GM19468 (cell line): Measurements from ENCODE around the gene TMCO2.
"Not testable (repeated sequence)": the region's sequence is repeated elsewhere in the genome, so short reads cannot be mapped to it uniquely, and the experiment has no call there.

ENCODE experiments used
- ATAC-seq: cut with Tn5 transposase; IDR thresholded peaks from one replicate; pipeline ENCODE4 v1.9.1; 2021; ENCODE audit warnings: mild to moderate bottlenecking, moderate library complexity, moderate number of reproducible peaks; ENCODE audit not compliant: unreplicated experiment; ENCODE audit errors: extremely low read depth

TMCO2 gene

DNA sequence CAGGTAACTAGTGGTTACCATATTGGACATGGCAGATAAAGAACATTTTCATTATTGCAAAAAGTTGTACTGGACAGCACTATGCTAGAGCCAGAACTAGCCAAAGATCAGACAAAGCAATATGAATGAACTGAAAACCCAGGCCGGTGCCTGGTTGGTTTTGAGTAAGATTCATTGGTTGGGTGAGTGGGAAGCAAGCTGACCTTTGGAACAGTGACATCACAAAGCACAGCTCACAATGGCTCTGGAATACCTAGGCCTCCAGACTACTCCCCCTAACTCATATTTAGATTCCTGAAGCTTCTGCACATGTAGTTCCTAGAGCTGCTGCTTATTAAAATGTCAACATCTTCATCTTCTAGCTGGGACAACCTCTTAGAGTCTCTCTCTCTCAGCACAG, at the start of gene TMCO2:
TSS of gene TMCO2 (plus strand) at position 283 of the 400 bp plus-strand sequence. CDS start at position 340, 57 bp downstream.
- ATAC-seq = no peak

- ATAC-seq = no peak
These were observed 48.6 kb upstream of the TMCO2 start for GRCh38 chr1:40199126-40199525.

- no peak for ATAC-seq
These were observed 42.9 kb upstream of the TMCO2 start for GRCh38 chr1:40204856-40205255.

- ATAC-seq = no peak
These were observed 37.1 kb upstream of the TMCO2 start for GRCh38 chr1:40210511-40211204.

DNA sequence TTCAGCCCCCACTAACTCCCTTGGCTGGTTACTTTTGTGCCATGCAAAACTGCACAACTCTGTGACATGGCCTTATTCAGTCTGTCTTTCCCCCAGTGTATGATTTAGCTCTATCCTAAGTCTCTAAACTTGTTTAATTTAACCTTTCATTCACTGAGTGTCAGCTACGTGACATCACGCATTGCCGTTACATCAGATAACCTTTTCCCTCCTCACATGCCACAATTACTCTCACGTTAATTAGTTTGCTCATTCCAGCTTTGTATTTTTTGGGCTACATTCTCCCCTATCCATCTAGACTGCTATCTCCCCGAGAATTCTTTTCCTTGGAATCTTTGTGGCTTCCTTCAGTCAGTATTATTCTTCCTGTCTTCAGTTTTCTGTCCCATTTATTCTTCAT, 29.4 kb upstream of the TMCO2 start:
- ATAC-seq = no peak

- ATAC-seq = not testable (repeated sequence)
These were observed 26.2 kb upstream of the TMCO2 start for GRCh38 chr1:40221471-40221905.

- no peak for ATAC-seq
These were observed 25.6 kb upstream of the TMCO2 start for GRCh38 chr1:40221977-40222772.

GRCh38 chr1:40224040-40224439, 23.7 kb upstream of the TMCO2 start:
- no peak for ATAC-seq

DNA sequence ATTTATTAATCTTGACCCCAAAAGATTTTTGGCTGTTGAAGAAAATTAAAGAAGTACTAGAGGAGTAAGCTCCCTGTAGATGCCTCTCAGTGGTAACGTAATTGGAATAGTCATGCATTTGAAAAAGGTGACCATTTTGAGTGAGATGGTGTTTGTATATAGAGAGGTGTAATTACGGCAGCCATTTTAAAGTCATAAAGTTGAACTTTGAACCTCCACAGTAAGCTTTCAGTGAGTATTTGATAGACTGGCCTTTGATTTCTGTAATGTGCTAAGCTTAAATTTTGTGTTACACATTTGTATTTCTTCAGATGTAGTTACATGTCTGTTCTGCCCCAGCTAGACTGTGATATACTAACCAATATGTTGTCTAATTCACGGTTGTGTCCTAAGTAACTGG, 21.5 kb upstream of the TMCO2 start:
- no peak for ATAC-seq

- ATAC-seq = peak; percentile 79
These were observed 15.3 kb upstream of the TMCO2 start for GRCh38 chr1:40232444-40232843.

DNA sequence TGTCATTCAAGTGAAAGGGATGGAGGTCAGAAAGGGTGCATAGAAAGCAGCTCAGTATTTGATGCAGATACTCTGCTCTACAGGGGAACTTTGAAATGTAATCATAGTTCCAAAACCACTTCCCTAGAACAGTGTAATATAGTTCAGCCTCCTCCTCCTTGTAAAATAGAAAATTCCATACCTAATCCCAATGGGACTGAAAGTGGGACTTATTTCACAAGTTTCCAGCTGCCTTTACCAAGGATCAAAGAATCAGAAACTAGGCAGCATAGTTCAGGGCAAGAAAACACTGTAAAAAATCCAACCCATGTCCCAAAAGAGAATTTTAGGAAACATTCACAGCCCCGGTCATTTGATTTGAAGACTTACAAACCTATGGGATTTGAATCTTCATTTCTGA, 8.1 kb upstream of the TMCO2 start:
- no peak for ATAC-seq

- ATAC-seq = no peak
These were observed 7.3 kb upstream of the TMCO2 start for GRCh38 chr1:40240390-40240789.

DNA sequence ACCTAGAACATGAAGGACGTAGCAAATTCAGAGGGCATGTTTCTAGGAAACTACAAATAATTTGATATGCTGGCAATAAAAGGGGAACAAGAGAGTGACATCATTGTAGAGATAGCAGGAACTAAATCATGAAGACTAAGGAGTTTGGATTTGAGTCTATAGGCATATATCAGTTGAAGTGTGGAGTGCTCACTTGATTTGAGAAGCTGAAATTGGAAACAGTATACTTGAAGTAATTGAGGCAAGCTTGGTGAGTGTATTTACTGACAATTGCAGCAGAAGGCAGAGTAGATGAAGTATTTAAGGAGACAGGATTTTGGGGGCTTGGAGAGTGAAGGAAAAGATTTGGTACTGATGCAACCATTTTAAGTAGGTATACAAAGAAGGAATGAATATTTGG, 6.4 kb upstream of the TMCO2 start:
- no peak for ATAC-seq

DNA sequence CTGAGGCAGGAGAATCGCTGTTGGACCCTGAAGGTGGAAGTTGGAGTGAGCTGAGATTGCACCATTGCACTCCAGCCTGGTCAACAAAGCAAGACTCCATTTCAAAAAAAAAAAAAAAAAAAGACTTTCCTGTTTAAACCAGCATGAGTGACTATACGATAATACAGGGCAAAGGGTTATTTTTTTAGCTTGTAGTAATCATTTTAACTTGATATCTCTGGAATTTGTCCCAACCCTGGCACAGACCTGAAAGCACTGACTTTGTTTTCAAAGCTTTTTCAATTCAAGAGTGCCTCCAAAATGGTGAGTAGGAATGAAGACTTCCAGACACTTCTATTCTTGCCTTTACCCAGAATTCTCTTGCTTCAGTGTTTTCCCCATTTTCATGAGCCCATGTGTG, 4.4 kb upstream of the TMCO2 start:
- no peak for ATAC-seq

DNA sequence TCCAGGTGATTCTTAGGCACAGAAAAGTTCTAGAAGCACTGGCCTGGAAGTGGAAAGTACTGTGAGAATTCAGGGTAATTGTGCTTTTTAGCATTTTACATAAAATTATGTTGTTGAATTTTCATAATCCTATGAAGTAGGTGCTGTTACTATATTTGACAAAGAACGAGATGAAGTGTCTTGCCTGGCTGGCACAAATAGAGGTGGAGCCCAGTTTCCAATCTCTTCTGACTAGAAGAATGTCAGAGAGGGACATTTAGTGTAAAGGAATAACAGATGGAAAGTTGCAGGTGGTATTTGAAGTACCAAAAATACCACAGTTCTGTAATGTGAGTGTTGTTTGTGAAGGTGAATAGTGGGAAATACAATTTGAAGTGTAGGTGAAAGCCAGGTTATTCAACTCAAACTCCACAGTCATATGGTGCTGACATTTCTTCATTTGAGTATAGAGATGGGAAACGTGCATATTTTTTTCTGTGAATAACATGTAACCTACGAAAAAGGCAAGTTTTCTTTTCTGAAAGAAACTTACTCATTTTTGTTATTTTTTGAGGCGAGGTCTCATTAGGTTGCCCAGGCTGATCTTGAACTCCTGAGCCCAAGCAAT, 3.5 kb upstream of the TMCO2 start:
- no peak for ATAC-seq

- no peak for ATAC-seq
These were observed 2.1 kb upstream of the TMCO2 start for GRCh38 chr1:40245686-40246085.

GRCh38 chr1:40248412-40248811, 675 bp downstream of the TMCO2 start:
- ATAC-seq = no peak

DNA sequence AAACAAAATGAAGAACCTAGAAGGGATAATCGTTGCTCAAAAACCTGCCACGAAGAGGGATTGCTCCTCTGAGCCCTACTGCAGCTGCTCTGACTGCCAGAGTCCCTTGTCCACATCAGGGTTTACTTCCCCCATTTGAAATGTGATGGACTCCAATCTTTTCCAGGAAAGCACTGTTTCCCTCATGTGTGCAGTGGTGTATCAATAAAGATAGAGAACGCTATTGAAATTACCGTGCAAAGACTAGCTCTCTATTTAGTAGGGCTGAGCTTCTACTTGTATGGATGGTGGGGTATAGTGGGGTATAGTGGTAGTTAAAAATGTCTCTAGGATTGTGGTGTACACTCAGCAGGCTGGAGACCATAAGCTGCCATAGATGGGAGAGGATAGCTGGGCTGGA, 3.7 kb downstream of the TMCO2 start:
- no peak for ATAC-seq

DNA sequence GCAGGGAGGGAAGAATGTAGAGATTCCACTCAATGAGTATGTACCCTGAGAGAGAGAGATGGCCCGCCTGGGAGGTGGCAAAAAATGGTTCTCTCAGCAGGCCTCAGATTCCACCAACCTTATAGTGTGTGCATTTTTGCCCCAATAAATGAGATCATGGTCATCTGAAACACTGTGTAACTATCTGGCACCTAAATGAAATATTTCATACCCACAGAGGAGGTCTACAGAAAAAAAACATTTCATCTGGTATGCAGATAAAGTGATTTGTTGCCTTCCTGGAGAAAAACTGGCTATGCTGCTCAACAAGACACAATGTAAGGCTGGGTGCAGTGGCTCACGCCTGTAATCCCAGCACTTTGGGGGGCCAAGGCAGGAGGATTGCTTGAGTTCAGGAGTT, 4.9 kb downstream of the TMCO2 start:
- ATAC-seq = no peak

DNA sequence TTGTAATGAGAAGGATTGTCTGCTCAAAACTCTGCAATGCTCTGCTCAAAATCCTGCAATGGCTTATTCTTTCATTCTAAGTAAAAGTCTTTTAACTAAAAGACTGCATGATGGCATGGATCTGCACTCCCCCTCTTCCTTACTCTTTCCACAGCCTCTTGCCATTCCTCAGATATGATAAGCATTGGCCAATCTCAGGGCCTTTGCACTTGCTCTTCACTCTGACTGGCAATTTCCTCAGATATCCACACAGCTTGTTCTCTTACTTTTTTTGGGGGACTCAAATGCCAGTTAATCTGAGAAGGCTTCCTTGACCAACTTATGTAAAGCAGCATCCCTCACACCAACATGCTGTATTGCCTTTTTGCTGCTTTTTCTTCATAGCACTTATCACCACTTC, 7.5 kb downstream of the TMCO2 start:
- ATAC-seq = no peak

DNA sequence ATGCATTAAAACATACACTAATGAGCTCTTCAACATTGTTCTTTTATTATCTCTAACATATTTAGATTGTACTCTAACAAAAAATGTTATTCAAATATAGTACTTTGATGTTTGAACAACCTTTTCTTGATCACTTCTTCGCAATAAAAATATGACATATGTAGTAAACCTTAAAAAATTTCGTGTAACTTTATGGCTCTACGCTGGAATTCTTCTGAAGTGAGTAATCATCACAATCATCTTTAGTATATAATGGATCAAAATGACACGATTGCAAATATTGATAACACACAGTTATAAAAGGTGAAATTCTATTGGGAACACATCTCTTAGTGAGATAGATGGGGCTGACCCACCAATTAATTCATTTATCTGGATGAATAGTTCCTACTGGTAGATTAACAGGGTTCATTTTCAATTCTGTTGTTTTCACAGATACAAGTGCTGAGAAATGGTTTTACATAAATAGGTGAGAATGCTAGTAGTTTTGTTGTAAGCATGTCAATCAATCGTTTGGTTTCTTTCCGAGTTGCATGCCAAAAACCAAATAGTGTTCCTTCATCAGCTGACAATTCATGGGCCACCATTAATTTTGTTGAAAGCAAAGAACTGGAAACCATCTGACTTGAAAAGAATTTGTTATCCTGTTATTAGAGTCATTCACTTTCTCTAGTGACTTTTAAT, 8.8 kb downstream of the TMCO2 start:
- no peak for ATAC-seq
